GM19455 (cell line): ENCODE measurements around the gene HPS1.
"Not testable (repeated sequence)": the region's sequence is repeated elsewhere in the genome, so short reads cannot be mapped to it uniquely, and the experiment has no call there.

Experiments
- ATAC-seq: cut with Tn5 transposase; IDR thresholded peaks from one replicate; pipeline ENCODE4 v1.9.1; 2021; ENCODE audit not compliant: unreplicated experiment

HPS1 gene

DNA sequence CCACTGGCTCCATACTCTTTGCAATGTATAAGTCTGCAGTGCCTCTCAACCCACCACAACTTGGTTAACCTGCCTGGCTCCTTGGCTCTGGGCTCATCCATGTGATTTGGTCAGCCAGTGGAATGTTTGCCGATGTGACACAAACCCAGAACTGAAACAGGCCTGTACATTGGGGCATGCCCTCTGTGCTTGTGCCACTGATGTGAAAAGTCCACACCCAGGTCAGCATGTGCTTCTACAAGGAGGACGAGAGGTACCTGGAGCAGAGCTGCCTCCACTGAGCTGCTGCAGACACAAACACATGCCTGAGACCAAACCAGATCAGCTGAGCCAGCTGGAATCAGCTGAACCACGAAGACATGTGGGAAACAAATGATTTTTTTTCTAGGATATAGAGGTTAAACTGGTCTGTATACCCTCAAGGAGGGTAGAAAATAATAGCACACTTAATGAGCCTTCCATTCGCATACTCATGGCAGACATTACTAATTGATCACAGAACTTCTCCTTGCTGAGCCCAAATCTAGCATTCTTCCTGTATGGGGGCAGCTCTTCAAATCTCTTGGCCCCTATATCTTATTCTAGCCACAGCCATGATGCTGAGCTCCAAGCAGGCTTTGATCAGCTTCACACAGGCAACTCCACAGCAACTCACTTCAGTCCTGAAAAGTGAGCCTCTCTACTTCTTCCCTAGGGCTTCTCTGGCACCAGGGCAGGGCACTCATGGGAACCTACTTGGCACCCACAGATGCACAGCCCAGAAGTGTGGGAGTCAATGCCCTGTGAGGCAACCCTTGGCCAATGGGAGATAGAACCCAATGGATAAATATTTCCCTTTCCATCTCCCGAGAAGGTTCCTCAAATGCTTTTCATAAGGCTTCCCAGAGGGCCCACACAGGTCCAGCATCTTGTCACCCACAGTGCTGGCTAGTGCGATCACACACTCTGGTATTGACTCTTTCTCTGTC, 50.4 kb downstream of the HPS1 start:
- ATAC-seq = no peak

DNA sequence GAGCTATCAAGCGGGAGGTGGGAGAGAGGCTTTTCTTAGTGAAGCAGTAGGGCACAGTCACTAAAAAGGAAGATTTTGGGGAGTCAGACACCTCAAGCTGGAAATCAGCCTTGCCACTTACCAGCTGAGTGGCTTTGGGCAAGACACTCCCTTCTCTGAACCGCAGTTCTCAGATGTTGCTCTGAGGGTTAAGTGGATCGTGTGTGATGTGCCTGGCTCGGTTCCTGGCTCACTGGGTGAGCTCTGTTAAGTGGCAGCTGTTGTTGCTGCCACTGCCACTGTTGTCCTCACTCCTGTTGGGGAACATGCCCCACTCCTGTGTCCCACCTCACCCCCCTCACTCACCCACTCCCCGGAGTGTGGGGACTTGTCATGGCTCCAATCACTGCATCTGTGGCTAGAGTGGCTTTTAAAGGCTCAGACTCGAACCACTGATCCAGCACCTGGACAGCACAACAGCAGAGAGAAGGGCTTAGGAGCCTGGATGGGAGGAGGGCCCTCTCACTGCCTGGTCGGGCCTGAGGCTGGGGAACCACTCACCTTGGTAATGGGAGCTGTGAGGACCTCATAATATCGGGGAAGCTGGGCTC, 51.8 kb downstream of the HPS1 start:
- no peak for ATAC-seq

DNA sequence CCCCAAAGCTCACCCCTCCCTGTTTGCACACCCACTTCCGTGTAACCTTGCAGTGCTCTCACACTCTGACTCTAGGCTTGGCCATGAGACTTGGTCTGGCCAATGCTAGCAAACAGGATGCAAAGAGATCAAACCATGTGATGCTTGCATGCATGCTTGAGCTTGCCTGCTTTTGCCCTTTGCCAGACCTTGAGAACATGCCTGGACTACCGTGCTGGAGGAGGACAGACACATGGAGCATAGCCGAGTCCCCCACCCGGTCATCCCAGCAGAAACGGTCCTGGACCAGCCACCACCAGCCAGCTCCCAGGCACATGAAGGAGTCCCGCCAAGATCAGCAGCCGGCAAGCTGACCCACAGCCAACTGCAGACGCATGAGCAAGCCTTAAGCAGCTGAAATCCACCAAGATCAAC, 55.1 kb downstream of the HPS1 start:
- no peak for ATAC-seq

DNA sequence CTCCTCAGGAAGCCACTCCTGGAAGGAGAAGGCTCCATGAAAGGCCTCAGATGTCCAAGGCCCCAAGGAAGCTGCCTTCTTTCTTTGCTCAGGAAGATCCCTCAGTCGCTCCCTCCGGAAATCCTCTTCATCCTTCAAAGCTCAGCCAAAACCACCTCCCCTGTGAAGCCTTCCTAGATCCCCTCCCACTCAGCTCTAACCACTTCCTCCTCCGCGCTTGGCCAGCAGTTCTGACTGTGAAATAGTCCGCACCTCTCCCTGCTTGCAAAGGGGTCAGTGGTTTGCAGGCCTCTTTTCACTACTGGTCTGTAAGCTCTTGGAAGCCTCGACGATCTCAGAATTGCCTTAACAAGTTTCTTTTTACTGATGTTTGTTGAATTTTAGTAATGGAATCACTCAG, 55.7 kb downstream of the HPS1 start:
- ATAC-seq = peak; percentile 59

DNA sequence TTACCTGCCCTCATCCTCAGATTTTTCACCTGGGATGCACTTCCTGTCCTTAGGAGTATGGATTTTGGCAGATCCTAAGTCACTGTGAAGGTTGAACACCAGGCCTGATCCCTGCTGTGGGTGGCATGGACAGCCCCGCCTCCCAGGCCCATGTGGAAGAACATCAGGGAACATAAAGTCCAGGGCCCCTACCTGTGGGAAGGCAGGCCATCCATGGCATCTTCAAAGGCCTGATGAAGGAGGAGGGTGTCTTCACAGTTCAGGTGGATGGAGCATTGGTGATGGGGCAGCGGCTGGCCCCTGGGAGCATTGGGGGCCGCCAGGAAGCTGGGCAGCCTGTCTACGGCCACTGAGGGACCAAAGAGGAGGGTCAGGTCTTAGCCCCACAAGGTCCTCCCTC, 56.3 kb downstream of the HPS1 start:
- no peak for ATAC-seq

DNA sequence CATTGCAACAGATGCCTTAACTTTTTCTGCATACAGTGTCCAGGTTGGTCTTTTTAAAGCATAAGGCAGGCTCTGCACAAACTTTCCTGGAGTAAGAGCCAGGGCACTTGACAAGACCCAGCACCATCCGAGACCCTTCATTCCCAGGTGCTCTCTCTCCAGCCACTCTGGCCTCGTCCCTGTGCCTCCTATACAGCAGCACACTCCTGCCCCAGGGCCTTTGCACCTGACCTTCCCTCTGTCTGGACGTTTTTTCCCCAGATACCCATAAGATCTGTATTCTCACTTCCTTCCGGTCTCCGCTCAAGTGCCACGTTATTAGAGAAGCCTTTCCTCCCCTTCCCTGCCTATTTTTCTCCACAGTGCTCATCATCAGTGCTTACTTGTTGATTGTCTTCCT, 57.3 kb downstream of the HPS1 start:
- no peak for ATAC-seq

DNA sequence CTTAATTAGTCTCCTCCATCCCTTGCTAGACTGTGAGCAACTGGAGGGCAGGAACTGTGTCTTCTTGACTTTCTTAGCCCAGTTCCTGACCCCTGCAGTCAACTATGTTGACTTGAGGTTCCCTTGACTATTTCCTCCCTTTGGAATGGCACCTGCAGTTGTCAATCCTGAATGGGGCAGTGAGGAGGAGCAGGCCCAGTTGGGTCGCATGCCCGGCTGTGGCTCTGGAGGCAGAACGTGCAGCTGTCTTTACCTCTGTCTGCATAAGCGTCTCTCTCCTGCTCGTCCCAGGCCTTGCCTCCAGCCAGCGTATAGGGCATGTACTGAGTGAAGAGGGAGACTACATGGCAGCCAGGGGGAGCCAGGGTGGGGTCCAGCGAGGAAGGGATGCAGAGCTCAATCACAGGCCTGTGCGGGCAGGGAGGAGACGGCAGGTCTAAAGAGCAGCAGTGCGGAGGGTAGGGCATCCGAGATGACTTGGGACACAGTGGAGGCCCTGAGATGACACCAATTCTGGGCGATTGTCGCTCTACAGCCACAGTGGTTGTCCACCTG, 58.6 kb downstream of the HPS1 start:
- ATAC-seq = no peak

DNA sequence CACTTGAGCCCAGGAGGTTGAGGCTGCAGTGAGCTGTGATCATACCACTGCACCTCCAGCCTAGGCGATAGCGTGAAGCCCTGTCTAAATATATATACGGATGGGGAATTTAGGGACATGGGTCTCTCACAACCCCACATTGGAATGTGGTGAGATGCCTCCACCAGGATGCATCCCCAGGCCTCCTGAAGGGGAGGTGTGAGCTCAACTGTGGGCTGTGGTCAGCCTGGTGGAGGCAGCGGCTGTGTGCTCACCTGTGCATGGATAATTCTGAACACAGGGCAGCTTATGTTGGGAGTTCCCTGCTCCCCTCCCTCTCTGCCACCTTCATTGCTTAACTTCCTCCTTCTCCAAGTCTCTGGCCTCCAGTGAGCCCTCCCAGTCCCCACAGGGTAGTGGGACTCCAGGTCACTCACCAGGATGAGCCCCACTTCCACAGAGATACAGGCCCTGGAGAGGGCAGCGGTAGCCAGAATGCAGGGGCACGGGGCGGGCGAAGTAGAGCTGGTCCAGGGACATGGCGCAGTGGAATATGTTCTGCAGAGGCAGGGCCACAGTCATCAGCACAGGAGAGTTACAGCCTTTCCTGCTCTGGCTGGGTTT, 62.1 kb downstream of the HPS1 start:
- no peak for ATAC-seq

DNA sequence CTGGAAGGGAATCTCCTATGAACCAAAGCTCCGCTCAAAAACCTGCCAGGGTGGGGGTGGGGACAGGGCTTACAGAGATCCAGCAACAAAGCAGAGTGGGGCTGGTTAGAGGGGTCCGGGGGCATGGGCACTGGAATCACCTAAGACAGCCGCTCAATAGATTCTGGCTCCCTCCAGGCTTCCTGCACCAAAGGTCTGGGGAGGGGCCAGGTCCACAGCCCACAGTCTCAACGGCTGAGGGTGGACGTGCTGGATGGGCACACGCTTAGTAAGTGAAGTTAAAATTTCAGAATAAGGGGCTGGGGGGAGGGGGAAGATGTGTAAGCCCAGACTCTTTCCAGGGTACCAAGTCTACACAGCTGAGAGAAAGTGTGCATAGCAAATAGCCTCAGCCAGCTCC, 62.9 kb downstream of the HPS1 start:
- ATAC-seq = no peak

DNA sequence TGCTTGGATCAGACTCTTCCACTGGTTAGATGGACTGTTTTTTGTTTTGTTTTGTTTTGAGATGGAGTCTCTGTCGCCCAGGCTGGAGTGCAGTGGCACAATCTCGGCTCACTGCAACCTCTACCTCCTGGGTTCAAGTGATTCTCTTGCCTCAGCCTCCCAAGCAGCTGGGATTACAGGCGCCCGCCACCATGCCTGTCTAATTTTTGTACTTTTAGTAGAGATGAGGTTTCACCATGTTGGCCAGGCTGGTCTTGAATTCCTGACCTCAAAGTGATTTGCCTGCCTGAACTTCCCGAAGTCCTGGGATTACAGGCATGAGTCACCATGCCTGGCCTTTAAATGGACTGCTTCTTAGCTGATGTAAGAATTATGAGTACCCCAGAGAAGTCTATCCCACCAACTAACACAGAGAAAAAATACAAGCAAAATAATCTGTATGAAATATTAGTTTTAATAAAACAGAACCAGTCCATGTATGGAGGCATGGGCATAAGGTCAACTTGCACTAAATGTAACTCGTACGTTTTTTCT, 63.5 kb downstream of the HPS1 start:
- ATAC-seq = not testable (repeated sequence)

DNA sequence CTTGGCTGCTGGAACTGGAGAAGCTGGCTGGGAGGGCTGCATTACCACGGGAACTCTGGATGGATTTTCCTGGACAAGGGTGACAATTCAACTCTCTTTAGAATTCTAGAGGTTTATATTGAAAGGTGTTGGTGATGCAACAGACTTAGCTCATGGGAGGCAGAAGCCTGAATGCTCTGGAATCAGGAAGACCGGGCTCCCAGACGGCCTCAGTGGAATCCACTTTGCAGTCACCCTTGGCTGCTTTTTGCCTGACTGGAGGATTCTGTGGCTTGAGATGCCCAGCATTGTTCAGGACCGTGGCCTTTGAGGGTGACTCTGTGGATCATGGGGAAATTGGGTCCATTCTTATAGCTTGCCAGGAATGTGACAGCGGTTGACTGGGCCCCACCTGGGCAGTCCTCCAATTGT, 64.0 kb downstream of the HPS1 start:
- no peak for ATAC-seq

DNA sequence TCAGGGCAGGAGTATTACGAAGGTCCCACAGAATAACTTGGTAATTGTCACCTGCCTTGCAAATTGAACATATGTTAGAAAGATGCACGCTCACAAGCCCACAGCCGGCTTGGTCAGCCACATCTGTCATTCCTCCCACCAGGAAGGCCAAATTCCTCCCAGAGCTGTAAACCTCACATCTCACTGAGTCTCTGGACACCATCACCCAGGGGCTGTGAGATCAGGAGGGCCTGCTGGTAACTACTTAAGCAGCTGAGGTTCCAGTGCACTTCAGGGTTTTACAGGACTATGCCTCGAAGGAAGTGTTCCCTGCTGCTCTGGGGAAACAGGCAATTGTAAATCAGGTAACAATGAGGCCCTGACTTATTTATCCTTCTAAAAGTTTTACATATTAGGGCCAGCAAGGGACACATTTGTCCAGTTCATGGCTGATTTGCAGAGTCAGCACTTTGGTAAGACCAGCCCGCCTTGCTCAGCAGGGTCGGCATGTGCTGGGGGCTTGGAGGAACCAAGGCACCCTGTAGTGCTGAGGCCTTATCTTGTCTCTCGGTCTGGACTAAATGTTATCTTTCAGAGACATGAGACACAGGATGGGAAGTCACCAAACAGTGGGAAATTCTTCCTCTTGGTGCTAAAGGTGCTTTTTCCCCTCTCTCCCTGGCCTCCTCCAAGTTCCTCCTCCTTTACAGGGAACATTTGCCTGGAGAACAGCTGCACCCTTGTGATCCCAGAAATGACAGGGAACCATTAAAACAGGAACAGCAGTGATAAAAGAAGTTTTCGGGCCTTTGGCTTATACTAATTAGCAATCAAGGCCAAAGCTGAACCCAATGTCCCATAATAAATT, 66.0 kb downstream of the HPS1 start:
- no peak for ATAC-seq

DNA sequence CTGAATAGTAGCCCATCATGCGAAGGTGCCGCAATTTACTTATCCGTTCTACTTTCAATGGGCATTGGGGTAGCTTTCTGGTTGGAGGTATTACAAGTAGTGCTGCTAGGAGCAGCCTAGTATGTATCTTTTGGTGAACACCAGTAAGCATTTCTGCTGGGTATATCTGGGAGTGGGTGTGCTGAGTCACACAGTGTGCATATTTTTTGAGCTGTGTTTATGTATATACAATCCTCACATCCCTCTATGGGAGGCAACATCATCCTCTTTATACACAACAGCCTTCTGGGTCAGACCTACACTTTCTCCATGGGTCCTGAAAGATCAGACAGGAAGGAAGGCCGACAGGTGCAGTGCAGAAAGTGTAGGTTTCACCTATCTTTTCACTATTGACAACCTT, 68.0 kb downstream of the HPS1 start:
- no peak for ATAC-seq

DNA sequence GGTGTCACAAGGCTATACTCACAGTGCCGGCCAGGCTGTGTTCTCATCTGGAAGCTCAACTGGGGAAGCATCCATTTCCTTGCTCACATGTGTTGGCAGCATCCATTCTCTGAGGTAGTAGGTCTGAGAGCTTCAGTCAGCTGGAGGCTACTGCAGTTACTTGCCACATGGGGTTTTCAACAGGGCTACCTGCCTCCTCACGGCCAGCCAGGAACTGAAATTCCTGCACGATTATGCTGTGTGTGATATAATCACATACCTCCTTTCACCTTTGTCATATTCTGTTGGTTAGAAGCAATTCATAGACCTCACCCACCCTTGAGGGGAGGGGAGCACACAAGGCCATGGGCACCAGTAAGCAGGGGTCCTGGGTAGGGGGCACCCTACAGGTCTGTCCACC, 69.2 kb downstream of the HPS1 start:
- no peak for ATAC-seq

DNA sequence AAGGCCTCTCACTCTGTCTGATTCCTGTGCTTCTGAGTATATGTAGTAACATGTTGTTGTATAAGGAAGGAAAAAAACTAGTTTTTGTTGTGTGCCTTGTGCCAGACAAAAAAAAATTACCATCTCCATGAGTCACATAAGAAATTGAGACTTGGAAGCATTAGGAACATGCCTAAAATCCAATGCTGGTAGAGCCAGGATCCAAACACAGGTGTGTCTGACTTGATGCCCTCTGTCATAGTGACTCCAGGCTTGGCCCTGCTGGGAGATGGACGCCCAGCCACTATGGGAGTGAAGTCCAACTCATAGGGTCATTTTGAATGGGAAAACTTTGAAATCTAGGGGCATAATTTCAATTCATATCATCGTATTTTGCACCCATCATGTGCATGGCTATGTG, 69.7 kb downstream of the HPS1 start:
- no peak for ATAC-seq

DNA sequence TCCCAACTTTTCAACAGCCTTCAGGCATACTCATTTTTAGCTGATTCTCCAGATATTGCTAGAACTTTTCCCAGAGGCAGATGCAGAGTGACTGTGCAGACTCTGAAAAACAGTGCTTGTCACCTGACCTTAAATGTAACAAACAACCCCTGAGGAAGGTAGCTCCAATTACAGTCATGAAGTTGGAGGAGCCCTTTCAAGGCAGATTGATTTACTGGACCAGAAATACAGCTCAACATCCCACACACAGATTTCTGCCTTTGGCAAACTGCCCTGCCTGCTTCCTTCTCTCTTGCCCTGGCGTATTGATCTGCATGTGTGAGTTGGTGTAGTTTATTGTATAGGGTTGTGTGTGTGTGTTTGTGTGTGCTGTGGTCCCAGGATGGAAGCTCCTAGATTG, 70.2 kb downstream of the HPS1 start:
- ATAC-seq = no peak

DNA sequence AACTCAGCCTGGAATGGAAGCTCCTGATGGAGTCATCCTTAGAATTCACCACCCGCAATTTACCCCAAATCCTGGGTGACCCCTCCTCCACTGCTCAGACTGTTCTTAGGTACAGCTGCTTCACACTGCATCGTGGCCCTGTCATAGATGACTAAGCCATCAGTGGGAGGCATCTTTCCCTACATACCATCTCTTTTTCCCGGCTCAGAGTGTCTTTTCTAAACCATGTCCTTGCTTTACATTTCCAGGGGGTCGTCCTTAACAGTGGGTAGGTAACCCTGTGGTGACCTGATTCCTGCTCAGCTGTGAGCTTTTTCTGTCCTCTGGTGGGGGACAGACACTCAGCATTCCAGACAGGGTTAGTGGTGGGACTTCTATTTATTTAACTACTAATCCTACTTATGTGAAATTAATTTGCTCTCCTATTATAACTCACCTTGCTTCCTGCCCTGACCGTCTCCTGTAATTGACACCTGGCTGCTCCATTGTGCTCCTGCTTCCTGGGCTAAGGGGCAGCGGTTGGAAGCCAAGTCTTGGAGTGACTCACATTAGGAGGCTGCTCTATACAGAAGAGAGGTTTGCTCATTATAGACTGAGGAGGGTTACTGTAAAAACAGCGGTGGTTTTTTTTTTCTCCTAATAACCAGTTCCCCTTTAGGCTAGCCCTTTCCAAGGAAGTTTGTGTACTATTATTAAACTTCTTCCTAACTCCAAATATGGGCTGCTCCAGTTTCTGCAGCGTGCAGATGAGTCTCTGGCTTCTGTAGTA, 72.3 kb downstream of the HPS1 start:
- no peak for ATAC-seq

DNA sequence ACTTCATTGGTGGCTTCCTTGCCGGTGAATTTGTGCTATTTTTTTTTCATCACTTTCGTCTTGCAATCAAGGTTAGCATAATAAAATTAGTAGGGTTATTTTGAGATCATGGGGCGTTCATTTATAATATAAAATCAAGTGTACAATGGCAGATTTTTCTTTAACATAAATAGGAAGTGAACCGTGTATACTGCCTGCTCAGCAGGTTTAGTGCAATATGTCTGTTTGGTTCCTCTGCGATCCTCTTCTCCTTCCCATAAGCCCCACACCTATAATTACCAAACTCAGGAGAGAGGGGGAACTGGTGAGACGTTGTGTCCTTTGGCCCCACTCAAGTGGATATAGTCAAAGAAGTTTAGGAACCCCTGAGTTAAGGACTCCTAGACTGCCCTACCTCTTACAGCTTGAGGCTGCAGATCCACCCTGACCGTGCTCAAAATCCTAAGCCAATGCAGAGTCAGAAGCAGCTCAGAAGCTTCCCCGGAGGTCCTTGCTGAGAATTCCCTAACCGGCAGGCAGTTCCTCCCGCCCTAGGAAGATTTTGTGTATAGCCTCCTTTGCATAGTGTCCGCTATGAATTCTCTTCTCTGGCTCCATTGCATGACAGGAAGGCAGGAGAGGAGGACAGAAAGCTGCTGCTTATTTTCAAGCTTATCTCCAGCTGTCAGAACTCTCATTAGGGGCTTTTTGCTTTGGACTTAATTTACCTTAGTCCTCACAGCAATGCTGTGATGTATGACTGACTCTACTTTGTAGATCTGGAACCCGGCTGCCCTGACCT, 73.3 kb downstream of the HPS1 start:
- ATAC-seq = no peak
